ENCODE measurements around the gene BOK. TPM values are rescaled to one million over a fixed set of nuclear protein-coding genes. Genes with fewer than 3 reads are reported as not detected.

BOK gene
- total and polyA plus RNA-seq, 4 donors = 11.8 to 44.3 (median 29.1) TPM

DNA sequence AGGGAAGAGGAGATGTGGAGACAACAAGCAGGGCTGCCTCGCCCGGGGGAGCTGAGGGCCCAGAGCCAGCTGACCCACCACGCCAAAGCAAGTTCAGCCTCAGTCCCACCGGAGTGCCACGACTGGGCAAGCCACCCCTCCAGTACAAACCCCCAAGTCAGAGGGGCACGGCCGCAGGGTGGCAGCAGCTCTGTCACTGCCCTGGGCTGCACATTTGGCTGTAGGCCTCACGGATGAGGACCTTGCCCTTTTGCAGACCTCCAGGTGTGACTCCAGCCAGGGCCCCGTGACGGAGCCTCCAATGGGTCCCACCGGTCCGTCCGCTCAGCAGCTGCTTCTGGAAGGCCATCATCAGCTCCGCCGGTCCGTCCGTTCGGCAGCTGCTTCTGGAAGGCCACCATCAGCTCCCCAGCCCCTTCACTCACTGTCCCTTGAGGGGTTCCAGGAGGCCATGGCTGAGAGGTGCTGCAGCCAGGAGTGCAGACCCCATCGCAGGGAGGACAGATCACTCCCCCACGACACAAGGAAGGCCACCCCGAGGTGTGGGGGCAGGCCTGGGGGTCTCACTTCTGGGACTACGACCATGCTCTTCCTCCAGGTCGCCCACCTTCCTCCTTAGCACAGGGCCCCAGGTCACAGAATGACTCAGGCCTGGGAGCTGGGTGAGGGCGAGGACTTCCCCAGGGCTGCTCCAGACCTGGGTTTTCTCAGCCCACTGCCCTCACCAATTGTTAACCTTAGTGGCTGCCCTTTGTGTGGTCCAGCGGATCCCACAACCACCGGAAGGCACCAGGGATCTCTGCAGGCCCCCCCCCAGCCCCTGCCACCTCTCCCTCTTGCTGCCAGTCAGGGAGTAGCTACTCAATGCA, 25.6 kb upstream of the BOK start:
- Histone ChIP-seq H3K4me1 (ENCODE audit: control insufficient read depth in 5 of 5, insufficient read depth in 5 of 5, low read length in 5 of 5) (no peaks in the 10 kb centered on the region), H3K27ac (ENCODE audit: low read depth in 1 of 2, low read length in 1 of 2) (no peak overlapping the region), H3K9ac (ENCODE audit: insufficient read depth in 1 of 2, low read length in 2 of 2) (no peak overlapping the region), H3K9me3 (ENCODE audit: control insufficient read depth in 4 of 4, insufficient read depth in 3 of 4, low read length in 3 of 4) (no peaks in the 10 kb centered on the region), H3K27me3 (ENCODE audit: control insufficient read depth in 3 of 3, insufficient read depth in 3 of 3, low read length in 2 of 3) (no peaks in the 10 kb centered on the region), H3K4me3 (no peak overlapping the region), H3K36me3 (ENCODE audit: control insufficient read depth in 4 of 4, insufficient read depth in 4 of 4, low read length in 4 of 4) (no peaks in the 10 kb centered on the region)
- 88 to 94% methylated on average over 24 to 26 of the region's 26 CpGs for WGBS, 2 donors
- no peak for ATAC-seq (ENCODE audit: insufficient read depth, low FRiP score)
- no peak for DNase-seq
- TF ChIP-seq, protein P1, sequence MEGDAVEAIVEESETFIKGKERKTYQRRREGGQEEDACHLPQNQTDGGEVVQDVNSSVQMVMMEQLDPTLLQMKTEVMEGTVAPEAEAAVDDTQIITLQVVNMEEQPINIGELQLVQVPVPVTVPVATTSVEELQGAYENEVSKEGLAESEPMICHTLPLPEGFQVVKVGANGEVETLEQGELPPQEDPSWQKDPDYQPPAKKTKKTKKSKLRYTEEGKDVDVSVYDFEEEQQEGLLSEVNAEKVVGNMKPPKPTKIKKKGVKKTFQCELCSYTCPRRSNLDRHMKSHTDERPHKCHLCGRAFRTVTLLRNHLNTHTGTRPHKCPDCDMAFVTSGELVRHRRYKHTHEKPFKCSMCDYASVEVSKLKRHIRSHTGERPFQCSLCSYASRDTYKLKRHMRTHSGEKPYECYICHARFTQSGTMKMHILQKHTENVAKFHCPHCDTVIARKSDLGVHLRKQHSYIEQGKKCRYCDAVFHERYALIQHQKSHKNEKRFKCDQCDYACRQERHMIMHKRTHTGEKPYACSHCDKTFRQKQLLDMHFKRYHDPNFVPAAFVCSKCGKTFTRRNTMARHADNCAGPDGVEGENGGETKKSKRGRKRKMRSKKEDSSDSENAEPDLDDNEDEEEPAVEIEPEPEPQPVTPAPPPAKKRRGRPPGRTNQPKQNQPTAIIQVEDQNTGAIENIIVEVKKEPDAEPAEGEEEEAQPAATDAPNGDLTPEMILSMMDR (IDR thresholded peaks at IDR 0.05; ENCODE audit: control extremely low read depth, extremely low read depth) = no peak

GRCh38 chr2:241534293-241534692, 24.3 kb upstream of the BOK start:
- no peaks in the 10 kb centered on the region for H3K36me3 ChIP-seq (ENCODE audit: control insufficient read depth in 4 of 4, insufficient read depth in 4 of 4, low read length in 4 of 4)
- no peak overlapping the region for H3K9ac ChIP-seq (ENCODE audit: insufficient read depth in 1 of 2, low read length in 2 of 2)
- H3K27me3 ChIP-seq (ENCODE audit: control insufficient read depth in 3 of 3, insufficient read depth in 3 of 3, low read length in 2 of 3) = no peaks in the 10 kb centered on the region
- TF ChIP-seq, protein P1 (IDR thresholded peaks at IDR 0.05; ENCODE audit: control extremely low read depth, extremely low read depth) = no peak
- H3K27ac ChIP-seq (ENCODE audit: low read depth in 1 of 2, low read length in 1 of 2) = no peak overlapping the region
- DNase-seq (no peak), ATAC-seq (ENCODE audit: insufficient read depth, low FRiP score) (no peak)
- H3K4me3 ChIP-seq = no peak overlapping the region
- H3K4me1 ChIP-seq (ENCODE audit: control insufficient read depth in 5 of 5, insufficient read depth in 5 of 5, low read length in 5 of 5) = no peaks in the 10 kb centered on the region
- 88 to 94% methylated on average over 7 of the region's 7 CpGs for WGBS, 2 donors
- peaks cover 0 to 2% (median 0%) of the 10 kb centered on the region in 4 donors for H3K9me3 ChIP-seq (ENCODE audit: control insufficient read depth in 4 of 4, insufficient read depth in 3 of 4, low read length in 3 of 4)

- H3K36me3 ChIP-seq (ENCODE audit: control insufficient read depth in 4 of 4, insufficient read depth in 4 of 4, low read length in 4 of 4) = no peaks in the 10 kb centered on the region
- WGBS, 2 donors = 83 to 89% methylated on average over 16 to 17 of the region's 17 CpGs
- H3K27me3 ChIP-seq (ENCODE audit: control insufficient read depth in 3 of 3, insufficient read depth in 3 of 3, low read length in 2 of 3) = no peaks in the 10 kb centered on the region
- H3K4me1 ChIP-seq (ENCODE audit: control insufficient read depth in 5 of 5, insufficient read depth in 5 of 5, low read length in 5 of 5) = no peaks in the 10 kb centered on the region
- ATAC-seq (ENCODE audit: insufficient read depth, low FRiP score) (no peak), DNase-seq (no peak)
- no peak overlapping the region for H3K9ac ChIP-seq (ENCODE audit: insufficient read depth in 1 of 2, low read length in 2 of 2)
- H3K9me3 ChIP-seq (ENCODE audit: control insufficient read depth in 4 of 4, insufficient read depth in 3 of 4, low read length in 3 of 4) = peaks cover 0 to 2% (median 0%) of the 10 kb centered on the region in 4 donors
- TF ChIP-seq, protein P1 (IDR thresholded peaks at IDR 0.05; ENCODE audit: control extremely low read depth, extremely low read depth) = no peak
- H3K27ac ChIP-seq (ENCODE audit: low read depth in 1 of 2, low read length in 1 of 2) = no peak overlapping the region
- no peak overlapping the region for H3K4me3 ChIP-seq
These were observed 23.7 kb upstream of the BOK start for GRCh38 chr2:241534701-241535375.

Data from lung (tissue), 12 donors.